Tibial artery (tissue), 4 donors: ENCODE measurements around the gene PTPRA.

Source experiments
- DNase-seq, 2 donors: peaks; one replicate each; pipeline ENCODE4 v3.0.0-alpha.2; 2019
- H3K27ac ChIP-seq, 2 donors: fragments of 200-600 bp; sonication (generic) in 1 of 2; 1 replicate in 1 of 2; 2 replicates in 1 of 2; pipeline ENCODE4 v1.5.1; 2018 to 2019; ENCODE audit warnings: mild to moderate bottlenecking in 1 of 2
- H3K27me3 ChIP-seq, 2 donors: fragments of 200-600 bp; sonication (generic) in 1 of 2; one replicate each; pipeline versions ENCODE4 v1.5.1 to v1.6.0; 2016 to 2019
- H3K36me3 ChIP-seq, 3 donors: fragments of 200-600 bp; sonication (generic) in 2 of 3; one replicate each; pipeline ENCODE4 v1.5.1; 2016 to 2019; ENCODE audit warnings: mild to moderate bottlenecking in 2 of 3
- H3K4me1 ChIP-seq, 4 donors: fragments of 200-600 bp; sonication (generic) in 2 of 4; 1 replicate in 3 of 4; 2 replicates in 1 of 4; pipeline ENCODE4 v1.5.1; 2016 to 2019
- H3K4me3 ChIP-seq, 2 donors: fragments of 200-600 bp; sonication (generic) in 1 of 2; 1 replicate in 1 of 2; 2 replicates in 1 of 2; pipeline ENCODE4 v1.5.1; 2018 to 2019; ENCODE audit warnings: mild to moderate bottlenecking in 2 of 2
- H3K9me3 ChIP-seq, 3 donors: fragments of 200-600 bp; sonication (generic) in 1 of 3; one replicate each; pipeline ENCODE4 v1.5.1; 2016 to 2019
- intact Hi-C: fragments of 100-400 bp; cut with DNase I; formaldehyde crosslinking; loops from one replicate; pipeline ENCODE4 v1.15.0; 2023; ENCODE audit warnings: low total_unique reads
- TF ChIP-seq, protein P1 (sequence below), 2 experiments: fragments of 200-600 bp in 1 of 2; fragments of 450-650 bp in 1 of 2; IDR thresholded peaks; one replicate each; pipeline ENCODE4 v1.5.1; 2017 to 2019; ENCODE audit warnings: antibody characterized with exemption in 2 of 2, mild to moderate bottlenecking in 1 of 2, moderate library complexity in 1 of 2

Gene PTPRA

GRCh38 chr20:3084283-3084985, 211.2 kb downstream of the PTPRA start, which contains the start of gene AVP:
Gene AVP (minus strand): TSS chr20:3084724. CDS start chr20:3084674, 50 bp downstream.
- no peak for DNase-seq
- H3K27me3 ChIP-seq = peaks cover 0 to 62% of the 10 kb centered on the region in 2 donors

GRCh38 chr20:3084986-3085360, 211.7 kb downstream of the PTPRA start:
- Histone ChIP-seq H3K4me1 (peaks cover 0 to 22% (median 16%) of the 10 kb centered on the region in 4 donors), H3K36me3 (no peaks in the 10 kb centered on the region), H3K9me3 (no peaks in the 10 kb centered on the region), H3K27ac (no peak overlapping the region), H3K27me3 (peaks cover 0 to 67% of the 10 kb centered on the region in 2 donors), H3K4me3 (no peak overlapping the region)
- DNase-seq = no peak
- intact Hi-C loops = no loop called here
- TF ChIP-seq, protein P1, sequence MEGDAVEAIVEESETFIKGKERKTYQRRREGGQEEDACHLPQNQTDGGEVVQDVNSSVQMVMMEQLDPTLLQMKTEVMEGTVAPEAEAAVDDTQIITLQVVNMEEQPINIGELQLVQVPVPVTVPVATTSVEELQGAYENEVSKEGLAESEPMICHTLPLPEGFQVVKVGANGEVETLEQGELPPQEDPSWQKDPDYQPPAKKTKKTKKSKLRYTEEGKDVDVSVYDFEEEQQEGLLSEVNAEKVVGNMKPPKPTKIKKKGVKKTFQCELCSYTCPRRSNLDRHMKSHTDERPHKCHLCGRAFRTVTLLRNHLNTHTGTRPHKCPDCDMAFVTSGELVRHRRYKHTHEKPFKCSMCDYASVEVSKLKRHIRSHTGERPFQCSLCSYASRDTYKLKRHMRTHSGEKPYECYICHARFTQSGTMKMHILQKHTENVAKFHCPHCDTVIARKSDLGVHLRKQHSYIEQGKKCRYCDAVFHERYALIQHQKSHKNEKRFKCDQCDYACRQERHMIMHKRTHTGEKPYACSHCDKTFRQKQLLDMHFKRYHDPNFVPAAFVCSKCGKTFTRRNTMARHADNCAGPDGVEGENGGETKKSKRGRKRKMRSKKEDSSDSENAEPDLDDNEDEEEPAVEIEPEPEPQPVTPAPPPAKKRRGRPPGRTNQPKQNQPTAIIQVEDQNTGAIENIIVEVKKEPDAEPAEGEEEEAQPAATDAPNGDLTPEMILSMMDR (IDR thresholded peaks at IDR 0.05) = no peak

More at GRCh38 chr20:3084283-3084985, 211.2 kb downstream of the PTPRA start, which contains the start of gene AVP:
- H3K36me3 ChIP-seq = no peaks in the 10 kb centered on the region
- peaks cover 0 to 22% (median 16%) of the 10 kb centered on the region in 4 donors for H3K4me1 ChIP-seq
- TF ChIP-seq, protein P1 (IDR thresholded peaks at IDR 0.05) = no peak
- no peaks in the 10 kb centered on the region for H3K9me3 ChIP-seq
- H3K4me3 ChIP-seq = no peak within 1 kb of the TSS
- intact Hi-C loops = no loop called here
- H3K27ac ChIP-seq = no peak within 1 kb of the TSS

- intact Hi-C loops = no loop called here
- Histone ChIP-seq H3K9me3 (no peaks in the 10 kb centered on the region), H3K4me3 (no peak overlapping the region), H3K4me1 (peaks cover 0 to 20% (median 16%) of the 10 kb centered on the region in 4 donors), H3K36me3 (no peaks in the 10 kb centered on the region), H3K27me3 (peaks cover 0 to 69% of the 10 kb centered on the region in 2 donors), H3K27ac (no peak overlapping the region)
- TF ChIP-seq, protein P1 (IDR thresholded peaks at IDR 0.05) = no peak
- no peak for DNase-seq
Observed at GRCh38 chr20:3085571-3086072, 212.3 kb downstream of the PTPRA start.

DNA sequence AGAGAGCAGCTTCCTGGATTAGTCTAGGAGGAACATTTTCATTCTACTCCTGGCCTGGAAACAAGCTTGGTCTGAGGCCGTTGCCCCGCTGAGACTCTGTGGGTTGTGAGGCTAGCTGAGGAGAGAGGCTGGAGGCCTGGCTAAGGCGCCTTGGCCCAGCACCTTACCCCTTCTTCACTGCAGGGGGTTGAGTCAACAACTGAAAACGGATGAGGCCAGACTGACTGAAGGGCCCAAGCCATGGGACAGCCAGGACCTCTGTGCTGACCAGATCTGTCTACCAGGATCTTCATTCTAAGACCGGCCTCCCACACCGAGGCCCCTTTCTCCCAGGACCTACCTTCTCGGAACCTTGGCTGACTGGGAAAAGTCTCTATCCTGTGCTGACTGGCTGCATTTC, 214.8 kb downstream of the PTPRA start:
- DNase-seq = no peak
- Histone ChIP-seq H3K27me3 (peaks cover 0 to 64% of the 10 kb centered on the region in 2 donors), H3K36me3 (no peaks in the 10 kb centered on the region), H3K9me3 (no peaks in the 10 kb centered on the region), H3K4me3 (no peak overlapping the region), H3K4me1 (peaks cover 0 to 10% (median 7%) of the 10 kb centered on the region in 4 donors), H3K27ac (no peak overlapping the region)
- intact Hi-C loops = no loop called here
- TF ChIP-seq, protein P1 (IDR thresholded peaks at IDR 0.05) = no peak
